Head of caudate nucleus (tissue), 42 donors: Measurements from ENCODE around the gene GANC.
"Not testable (repeated sequence)": the region's sequence is repeated elsewhere in the genome, so short reads cannot be mapped to it uniquely, and the experiment has no call there.

Experiments
- DNase-seq, 42 donors: peaks; one replicate each; pipeline versions ENCODE4 v3.0.0 to v3.0.0-alpha.2; 2020 to 2021; ENCODE audit warnings: mixed read lengths in 7 of 42
- intact Hi-C: fragments of 100-400 bp; cut with DNase I; formaldehyde crosslinking; loops from one replicate; pipeline ENCODE4 v1.15.0; 2022

GANC gene

GRCh38 chr15:42272939-42273899 lies at the start of gene GANC, which contains the start of gene TMEM87A:
Gene GANC, plus strand, starts transcription at chr15:42273201. Its CDS starts 1,281 bp downstream, at chr15:42274482.
Gene TMEM87A, minus strand, starts transcription at chr15:42273433. Its CDS starts 35 bp downstream, at chr15:42273398.
- peak; percentile 93 to 100 (median 99) for DNase-seq
- intact Hi-C loops, result no loop called here

GRCh38 chr15:42226648-42227047 lies 46.4 kb upstream of the GANC start:
- intact Hi-C loops, result no loop called here
- peak in 37 of 42 donors; percentile 14 to 83 (median 55) for DNase-seq

GRCh38 chr15:42228036-42228435 lies 45.0 kb upstream of the GANC start:
- DNase-seq, result no peak
- intact Hi-C loops, result no loop called here

GRCh38 chr15:42228981-42229380 lies 44.0 kb upstream of the GANC start:
- intact Hi-C loops, DNase-seq: not testable (repeated sequence)

- DNase-seq, result no peak
- intact Hi-C loops, result no loop called here
Measured at GRCh38 chr15:42231088-42231487, 41.9 kb upstream of the GANC start.

GRCh38 chr15:42232606-42233005 lies 40.4 kb upstream of the GANC start:
- intact Hi-C loops, result no loop called here
- no peak for DNase-seq

- no peak for DNase-seq
- intact Hi-C loops, result no loop called here
Measured at GRCh38 chr15:42233107-42233506, 39.9 kb upstream of the GANC start.

- intact Hi-C loops, result no loop called here
- no peak for DNase-seq
Measured at GRCh38 chr15:42239528-42240182, 33.3 kb upstream of the GANC start.

- DNase-seq, result no peak
- intact Hi-C loops, result no loop called here
Measured at GRCh38 chr15:42240823-42241222, 32.2 kb upstream of the GANC start.

- no peak for DNase-seq
- intact Hi-C loops, result no loop called here
Measured at GRCh38 chr15:42253300-42253699, 19.7 kb upstream of the GANC start.

GRCh38 chr15:42264795-42265194 lies 8.2 kb upstream of the GANC start:
- intact Hi-C loops, result no loop called here
- DNase-seq, result no peak

- intact Hi-C loops, result no loop called here
Measured at GRCh38 chr15:42267286-42267685, 5.7 kb upstream of the GANC start.

GRCh38 chr15:42270551-42270950 lies 2.5 kb upstream of the GANC start:
- DNase-seq, result no peak
- intact Hi-C loops, result no loop called here

More at GRCh38 chr15:42267286-42267685, 5.7 kb upstream of the GANC start:
- DNase-seq, result no peak

- intact Hi-C loops, result no loop called here
- DNase-seq, result no peak
Measured at GRCh38 chr15:42270996-42271395, 2.0 kb upstream of the GANC start.

GRCh38 chr15:42273900-42274701 lies 1.1 kb downstream of the GANC start:
- DNase-seq, result peak; percentile 23 to 79 (median 52)
- intact Hi-C loops, result no loop called here

- intact Hi-C loops, result no loop called here
- no peak for DNase-seq
Measured at GRCh38 chr15:42274702-42274989, 1.6 kb downstream of the GANC start.

- peak in 4 of 42 donors; percentile 10 to 43 (median 16) for DNase-seq
- intact Hi-C loops, result no loop called here
Measured at GRCh38 chr15:42275780-42276391, 2.9 kb downstream of the GANC start.

- intact Hi-C loops, result no loop called here
- no peak for DNase-seq
Measured at GRCh38 chr15:42276762-42277161, 3.8 kb downstream of the GANC start.

GRCh38 chr15:42279234-42279723 lies 6.3 kb downstream of the GANC start:
- no peak for DNase-seq
- intact Hi-C loops, result no loop called here
